H1 (cell line): Measurements from ENCODE around the gene DYNC1I1.

Experiments
- KDM5A ChIP-seq: fragments of 200-600 bp; IDR thresholded peaks from 2 replicates; pipeline ENCODE4 v1.7.1; 2012; ENCODE audit warnings: mild to moderate bottlenecking, low read length, inconsistent platforms, mixed read lengths
- POLR2A ChIP-seq, 2 experiments: IDR thresholded peaks; 1 replicate in 1 of 2; 2 replicates in 1 of 2; pipeline ENCODE4 v1.6.1; 2011; ENCODE audit warnings: low read depth in 2 of 2, low read length in 2 of 2, mild to moderate bottlenecking in 2 of 2; ENCODE audit errors: control extremely low read depth in 1 of 2
- POLR2AphosphoS5 ChIP-seq: IDR thresholded peaks from 2 replicates; pipeline ENCODE4 v1.6.1; 2011; ENCODE audit warnings: low read depth, low read length
- SIN3A ChIP-seq, 2 experiments: IDR thresholded peaks in 1 of 2; conservative IDR thresholded peaks in 1 of 2; 2 replicates each; pipeline ENCODE4 v1.6.1; 2011 to 2012; ENCODE audit warnings: low read length in 2 of 2, improper control_type of control experiment in 1 of 2, low read depth in 1 of 2, mild to moderate bottlenecking in 1 of 2
- SP2 ChIP-seq: IDR thresholded peaks from 2 replicates; pipeline ENCODE4 v1.6.1; 2012; ENCODE audit warnings: mild to moderate bottlenecking, low read length, inconsistent platforms
- TAF1 ChIP-seq: IDR thresholded peaks from 2 replicates; pipeline ENCODE4 v1.6.1; 2011; ENCODE audit warnings: mild to moderate bottlenecking, low read depth, low read length
- TCF12 ChIP-seq: IDR thresholded peaks from 2 replicates; pipeline ENCODE4 v1.6.1; 2011; ENCODE audit warnings: low read depth, mild to moderate bottlenecking, low read length
- TF ChIP-seq, protein P1 (sequence below), 3 experiments: IDR thresholded peaks; 1 replicate in 2 of 3; 2 replicates in 1 of 3; pipeline versions ENCODE4 v1.5.1 to v1.6.1; 2011; ENCODE audit warnings: low read length in 3 of 3, mild to moderate bottlenecking in 3 of 3, inconsistent platforms in 2 of 3, low read depth in 1 of 3, moderate library complexity in 1 of 3; ENCODE audit not compliant: insufficient read depth in 1 of 3; ENCODE audit errors: control extremely low read depth in 1 of 3
- TF ChIP-seq, protein P2 (sequence below): IDR thresholded peaks from 2 replicates; pipeline ENCODE4 v1.6.1; 2012; ENCODE audit warnings: inconsistent platforms
- TF ChIP-seq, protein P3 (sequence below): IDR thresholded peaks from 2 replicates; pipeline ENCODE4 v1.6.1; 2011; ENCODE audit warnings: low read depth, mild to moderate bottlenecking, low read length; ENCODE audit not compliant: insufficient read depth

DNA sequence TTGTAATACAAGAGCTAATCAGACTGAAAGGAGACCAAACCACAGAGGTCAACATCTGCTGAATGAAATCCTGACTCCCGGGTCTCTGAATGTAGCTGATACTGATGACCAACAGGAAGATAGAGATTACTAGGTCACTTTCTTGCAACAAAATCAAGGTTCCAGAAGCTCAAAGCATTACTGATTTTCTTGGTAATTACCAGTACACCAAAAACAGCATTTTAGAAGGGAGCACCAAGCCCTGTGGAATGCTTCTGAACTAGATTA, 371.8 kb downstream of the DYNC1I1 start:
- TF ChIP-seq KDM5A (no peak), SP2 (no peak), POLR2A (IDR thresholded peaks at IDR 0.05; ENCODE audit: control extremely low read depth in 1 of 2, low read depth in 2 of 2, low read length in 2 of 2) (no peak), TAF1 (no peak), POLR2AphosphoS5 (no peak), SIN3A (conservative IDR thresholded peaks at IDR 0.05 in 1 of 2, IDR thresholded peaks at IDR 0.05 in 1 of 2; ENCODE audit: low read depth in 1 of 2, low read length in 2 of 2) (no peak), TCF12 (no peak)
- TF ChIP-seq, protein P1, sequence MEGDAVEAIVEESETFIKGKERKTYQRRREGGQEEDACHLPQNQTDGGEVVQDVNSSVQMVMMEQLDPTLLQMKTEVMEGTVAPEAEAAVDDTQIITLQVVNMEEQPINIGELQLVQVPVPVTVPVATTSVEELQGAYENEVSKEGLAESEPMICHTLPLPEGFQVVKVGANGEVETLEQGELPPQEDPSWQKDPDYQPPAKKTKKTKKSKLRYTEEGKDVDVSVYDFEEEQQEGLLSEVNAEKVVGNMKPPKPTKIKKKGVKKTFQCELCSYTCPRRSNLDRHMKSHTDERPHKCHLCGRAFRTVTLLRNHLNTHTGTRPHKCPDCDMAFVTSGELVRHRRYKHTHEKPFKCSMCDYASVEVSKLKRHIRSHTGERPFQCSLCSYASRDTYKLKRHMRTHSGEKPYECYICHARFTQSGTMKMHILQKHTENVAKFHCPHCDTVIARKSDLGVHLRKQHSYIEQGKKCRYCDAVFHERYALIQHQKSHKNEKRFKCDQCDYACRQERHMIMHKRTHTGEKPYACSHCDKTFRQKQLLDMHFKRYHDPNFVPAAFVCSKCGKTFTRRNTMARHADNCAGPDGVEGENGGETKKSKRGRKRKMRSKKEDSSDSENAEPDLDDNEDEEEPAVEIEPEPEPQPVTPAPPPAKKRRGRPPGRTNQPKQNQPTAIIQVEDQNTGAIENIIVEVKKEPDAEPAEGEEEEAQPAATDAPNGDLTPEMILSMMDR (IDR thresholded peaks at IDR 0.05; ENCODE audit: control extremely low read depth in 1 of 3, insufficient read depth in 1 of 3, low read depth in 1 of 3, low read length in 3 of 3): no peak
- TF ChIP-seq, protein P2, sequence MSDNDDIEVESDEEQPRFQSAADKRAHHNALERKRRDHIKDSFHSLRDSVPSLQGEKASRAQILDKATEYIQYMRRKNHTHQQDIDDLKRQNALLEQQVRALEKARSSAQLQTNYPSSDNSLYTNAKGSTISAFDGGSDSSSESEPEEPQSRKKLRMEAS: no peak
- TF ChIP-seq, protein P3, sequence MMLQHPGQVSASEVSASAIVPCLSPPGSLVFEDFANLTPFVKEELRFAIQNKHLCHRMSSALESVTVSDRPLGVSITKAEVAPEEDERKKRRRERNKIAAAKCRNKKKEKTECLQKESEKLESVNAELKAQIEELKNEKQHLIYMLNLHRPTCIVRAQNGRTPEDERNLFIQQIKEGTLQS: no peak
